NCI-H2227 (cell line): ENCODE data around the gene DXO.
"Not testable (repeated sequence)": the region's sequence is repeated elsewhere in the genome, so short reads cannot be mapped to it uniquely, and the experiment has no call there.

Experiments
- DNase-seq: peaks from one replicate; lab custom pipeline; 2025; ENCODE audit not compliant: unreplicated experiment; lab: John Stamatoyannopoulos, UW

DXO gene

GRCh38 chr6:31932137-31932536, 39.8 kb downstream of the DXO start:
- DNase-seq: not testable (repeated sequence)

GRCh38 chr6:31930962-31931361, 41.0 kb downstream of the DXO start:
- no peak for DNase-seq

- no peak for DNase-seq
These were observed 43.3 kb downstream of the DXO start for GRCh38 chr6:31928672-31928939.

GRCh38 chr6:31927863-31928671, 43.9 kb downstream of the DXO start:
- no peak for DNase-seq

DNA sequence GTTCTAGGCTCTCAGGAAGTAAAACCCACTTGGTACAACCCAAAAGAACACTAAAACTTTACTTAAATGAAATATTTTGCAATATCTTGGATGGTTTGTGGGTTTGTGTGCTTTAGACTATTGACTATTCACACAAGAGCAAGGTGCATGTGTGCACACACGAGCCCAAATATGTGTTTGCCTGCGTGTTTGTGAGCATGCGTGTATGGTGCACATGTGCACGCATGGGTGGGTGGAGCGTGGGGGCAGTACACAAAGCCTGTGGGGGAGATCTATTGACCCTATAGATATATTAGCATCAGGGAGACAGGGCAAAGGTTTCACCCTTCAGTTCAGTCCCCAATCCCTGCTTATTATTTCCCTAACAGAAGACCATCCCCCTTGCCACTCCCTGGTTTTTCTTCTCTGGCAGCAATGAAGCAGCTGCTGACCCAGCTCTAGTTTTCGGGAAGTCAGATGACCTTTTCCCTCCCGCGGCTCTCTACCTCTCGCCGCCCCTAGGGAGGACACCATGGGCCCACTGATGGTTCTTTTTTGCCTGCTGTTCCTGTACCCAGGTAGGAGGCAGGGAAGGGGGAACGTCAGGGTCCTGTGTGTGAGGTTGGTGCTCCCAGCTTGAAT, 44.6 kb downstream of the DXO start, which contains the start of gene C2:
Gene C2, plus strand, starts transcription at position 476 of the 621 bp plus-strand sequence. Its CDS starts 36 bp downstream, at position 512.
- no peak for DNase-seq

GRCh38 chr6:31922942-31923341, 49.0 kb downstream of the DXO start:
- DNase-seq: no peak

DNA sequence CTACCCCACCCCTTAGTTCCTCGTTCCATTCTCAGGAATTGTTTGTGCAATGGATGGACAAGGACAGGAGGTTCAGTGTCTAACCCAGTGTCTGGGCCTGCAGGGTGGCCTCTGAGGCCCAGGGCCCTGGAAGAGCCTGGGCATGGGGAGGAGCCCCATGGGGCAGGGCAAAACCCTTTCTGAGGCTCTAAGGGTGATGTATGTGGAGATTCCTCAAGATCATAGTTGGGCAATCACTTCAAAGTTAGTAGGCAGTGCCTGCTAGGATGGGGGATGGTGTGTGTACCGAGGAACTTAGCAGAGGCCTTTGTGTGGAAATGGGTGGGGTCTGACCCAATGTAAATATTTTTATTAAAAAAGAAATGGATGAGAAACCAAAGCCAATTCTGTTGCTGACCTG, 51.1 kb downstream of the DXO start:
- no peak for DNase-seq
